GM12878 (cell line): ENCODE results near the gene SMIM1.

ENCODE experiments used
- ATF3 ChIP-seq: IDR thresholded peaks from 2 replicates; pipeline ENCODE4 v1.6.1; 2011; ENCODE audit warnings: low read depth, mild to moderate bottlenecking, low read length, moderate library complexity, borderline replicate concordance; ENCODE audit errors: extremely low read depth
- BCL11A ChIP-seq: IDR thresholded peaks from 2 replicates; pipeline ENCODE4 v1.6.1; 2011; ENCODE audit warnings: low read depth, low read length
- BHLHE40 ChIP-seq, 2 experiments: fragments of 450-650 bp in 1 of 2; IDR thresholded peaks; 2 replicates each; pipeline ENCODE4 v1.6.1; 2011 to 2017; ENCODE audit warnings: low read depth in 2 of 2, borderline replicate concordance in 1 of 2, improper control_type of control experiment in 1 of 2, low read length in 1 of 2, mild to moderate bottlenecking in 1 of 2
- CBFB ChIP-seq: IDR thresholded peaks from 2 replicates; pipeline ENCODE4 v1.6.1; 2016; ENCODE audit warnings: antibody characterized with exemption, low read depth
- CTCF ChIP-seq, 3 experiments: IDR thresholded peaks in 2 of 3; conservative IDR thresholded peaks in 1 of 3; 2 replicates each; pipeline ENCODE4 v1.5.1; 2011; ENCODE audit warnings: low read depth in 3 of 3, low read length in 3 of 3, mild to moderate bottlenecking in 3 of 3, control low read depth in 2 of 3, moderate library complexity in 2 of 3, inconsistent platforms in 1 of 3, mixed read lengths in 1 of 3; ENCODE audit not compliant: control insufficient read depth in 2 of 3, insufficient read depth in 1 of 3; ENCODE audit errors: extremely low read depth in 1 of 3
- ESRRA ChIP-seq: IDR thresholded peaks from 2 replicates; pipeline ENCODE4 v1.6.1; 2012; ENCODE audit warnings: mild to moderate bottlenecking, low read length, improper control_type of control experiment
- GATAD2B ChIP-seq: fragments of 450-650 bp; conservative IDR thresholded peaks from 2 replicates; pipeline ENCODE4 v1.6.1; 2017; ENCODE audit warnings: low read depth, mild to moderate bottlenecking, moderate library complexity
- HDAC6 ChIP-seq: fragments of 200-600 bp; sonication (generic); IDR thresholded peaks from one replicate; pipeline ENCODE4 v1.8.0; 2017; ENCODE audit warnings: antibody characterized with exemption; ENCODE audit not compliant: unreplicated experiment
- POLR2A ChIP-seq: IDR thresholded peaks from 2 replicates; pipeline ENCODE4 v1.6.1; 2011; ENCODE audit warnings: low read depth, mild to moderate bottlenecking, low read length
- RAD21 ChIP-seq: IDR thresholded peaks from 2 replicates; pipeline ENCODE4 v1.6.1; 2011; ENCODE audit warnings: mild to moderate bottlenecking, low read depth, low read length, moderate library complexity; ENCODE audit not compliant: insufficient read depth
- SMC3 ChIP-seq: IDR thresholded peaks from 2 replicates; pipeline ENCODE4 v1.6.1; 2011; ENCODE audit warnings: low read length, improper control_type of control experiment, borderline replicate concordance
- SP1 ChIP-seq: IDR thresholded peaks from one replicate; pipeline ENCODE4 v1.6.1; 2011; ENCODE audit warnings: low read depth, low read length
- TF ChIP-seq, protein P1 (sequence below): fragments of 450-650 bp; formaldehyde crosslinking; IDR thresholded peaks from 2 replicates; pipeline ENCODE4 v1.5.0; 2022; ENCODE audit warnings: mild to moderate bottlenecking, missing genetic modification characterization
- TF ChIP-seq, protein P2 (sequence below): fragments of 150-350 bp; IDR thresholded peaks from 2 replicates; pipeline ENCODE4 v1.6.1; 2016; ENCODE audit warnings: low read depth, low read length

- no peak for TF ChIP-seq CTCF (IDR thresholded peaks at IDR 0.05 in 2 of 3, conservative IDR thresholded peaks at IDR 0.05 in 1 of 3; ENCODE audit: control insufficient read depth in 2 of 3, extremely low read depth in 1 of 3, insufficient read depth in 1 of 3, low read depth in 3 of 3, low read length in 3 of 3)
- no peak for TF ChIP-seq BCL11A
- no peak for TF ChIP-seq HDAC6
- TF ChIP-seq, protein P1, sequence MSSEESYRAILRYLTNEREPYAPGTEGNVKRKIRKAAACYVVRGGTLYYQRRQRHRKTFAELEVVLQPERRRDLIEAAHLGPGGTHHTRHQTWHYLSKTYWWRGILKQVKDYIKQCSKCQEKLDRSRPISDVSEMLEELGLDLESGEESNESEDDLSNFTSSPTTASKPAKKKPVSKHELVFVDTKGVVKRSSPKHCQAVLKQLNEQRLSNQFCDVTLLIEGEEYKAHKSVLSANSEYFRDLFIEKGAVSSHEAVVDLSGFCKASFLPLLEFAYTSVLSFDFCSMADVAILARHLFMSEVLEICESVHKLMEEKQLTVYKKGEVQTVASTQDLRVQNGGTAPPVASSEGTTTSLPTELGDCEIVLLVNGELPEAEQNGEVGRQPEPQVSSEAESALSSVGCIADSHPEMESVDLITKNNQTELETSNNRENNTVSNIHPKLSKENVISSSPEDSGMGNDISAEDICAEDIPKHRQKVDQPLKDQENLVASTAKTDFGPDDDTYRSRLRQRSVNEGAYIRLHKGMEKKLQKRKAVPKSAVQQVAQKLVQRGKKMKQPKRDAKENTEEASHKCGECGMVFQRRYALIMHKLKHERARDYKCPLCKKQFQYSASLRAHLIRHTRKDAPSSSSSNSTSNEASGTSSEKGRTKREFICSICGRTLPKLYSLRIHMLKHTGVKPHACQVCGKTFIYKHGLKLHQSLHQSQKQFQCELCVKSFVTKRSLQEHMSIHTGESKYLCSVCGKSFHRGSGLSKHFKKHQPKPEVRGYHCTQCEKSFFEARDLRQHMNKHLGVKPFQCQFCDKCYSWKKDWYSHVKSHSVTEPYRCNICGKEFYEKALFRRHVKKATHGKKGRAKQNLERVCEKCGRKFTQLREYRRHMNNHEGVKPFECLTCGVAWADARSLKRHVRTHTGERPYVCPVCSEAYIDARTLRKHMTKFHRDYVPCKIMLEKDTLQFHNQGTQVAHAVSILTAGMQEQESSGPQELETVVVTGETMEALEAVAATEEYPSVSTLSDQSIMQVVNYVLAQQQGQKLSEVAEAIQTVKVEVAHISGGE (CRISPR knock-in tag) = no peak
- no peak for TF ChIP-seq SP1
- TF ChIP-seq RAD21 = no peak
- TF ChIP-seq ESRRA = no peak
- TF ChIP-seq, protein P2, sequence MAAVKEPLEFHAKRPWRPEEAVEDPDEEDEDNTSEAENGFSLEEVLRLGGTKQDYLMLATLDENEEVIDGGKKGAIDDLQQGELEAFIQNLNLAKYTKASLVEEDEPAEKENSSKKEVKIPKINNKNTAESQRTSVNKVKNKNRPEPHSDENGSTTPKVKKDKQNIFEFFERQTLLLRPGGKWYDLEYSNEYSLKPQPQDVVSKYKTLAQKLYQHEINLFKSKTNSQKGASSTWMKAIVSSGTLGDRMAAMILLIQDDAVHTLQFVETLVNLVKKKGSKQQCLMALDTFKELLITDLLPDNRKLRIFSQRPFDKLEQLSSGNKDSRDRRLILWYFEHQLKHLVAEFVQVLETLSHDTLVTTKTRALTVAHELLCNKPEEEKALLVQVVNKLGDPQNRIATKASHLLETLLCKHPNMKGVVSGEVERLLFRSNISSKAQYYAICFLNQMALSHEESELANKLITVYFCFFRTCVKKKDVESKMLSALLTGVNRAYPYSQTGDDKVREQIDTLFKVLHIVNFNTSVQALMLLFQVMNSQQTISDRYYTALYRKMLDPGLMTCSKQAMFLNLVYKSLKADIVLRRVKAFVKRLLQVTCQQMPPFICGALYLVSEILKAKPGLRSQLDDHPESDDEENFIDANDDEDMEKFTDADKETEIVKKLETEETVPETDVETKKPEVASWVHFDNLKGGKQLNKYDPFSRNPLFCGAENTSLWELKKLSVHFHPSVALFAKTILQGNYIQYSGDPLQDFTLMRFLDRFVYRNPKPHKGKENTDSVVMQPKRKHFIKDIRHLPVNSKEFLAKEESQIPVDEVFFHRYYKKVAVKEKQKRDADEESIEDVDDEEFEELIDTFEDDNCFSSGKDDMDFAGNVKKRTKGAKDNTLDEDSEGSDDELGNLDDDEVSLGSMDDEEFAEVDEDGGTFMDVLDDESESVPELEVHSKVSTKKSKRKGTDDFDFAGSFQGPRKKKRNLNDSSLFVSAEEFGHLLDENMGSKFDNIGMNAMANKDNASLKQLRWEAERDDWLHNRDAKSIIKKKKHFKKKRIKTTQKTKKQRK = no peak
- no peak for TF ChIP-seq CBFB
- TF ChIP-seq POLR2A = no peak
- no peak for TF ChIP-seq SMC3
- no peak for TF ChIP-seq ATF3
- TF ChIP-seq BHLHE40 (IDR thresholded peaks at IDR 0.05; ENCODE audit: borderline replicate concordance in 1 of 2, low read depth in 2 of 2, low read length in 1 of 2) = no peak
- TF ChIP-seq GATAD2B = no peak
Observed at GRCh38 chr1:3756394-3756793, 16.2 kb upstream of the SMIM1 start.
